Ishikawa (cell line): ENCODE data around the gene EPN2.
"Not testable (repeated sequence)": the region's sequence is repeated elsewhere in the genome, so short reads cannot be mapped to it uniquely, and the experiment has no call there.

Source experiments
- CEBPB ChIP-seq: IDR thresholded peaks from 2 replicates; pipeline ENCODE4 v1.6.1; 2012
- CREB1 ChIP-seq: IDR thresholded peaks from 2 replicates; pipeline ENCODE4 v1.6.1; 2012; ENCODE audit warnings: low read depth
- EGR1 ChIP-seq: IDR thresholded peaks from 2 replicates; pipeline ENCODE4 v1.6.1; 2012
- EP300 ChIP-seq: IDR thresholded peaks from 2 replicates; pipeline ENCODE4 v1.6.1; 2012; ENCODE audit warnings: borderline replicate concordance
- FOXM1 ChIP-seq: IDR thresholded peaks from 2 replicates; pipeline ENCODE4 v1.6.1; 2012; ENCODE audit warnings: low read depth, borderline replicate concordance
- NFIC ChIP-seq: IDR thresholded peaks from 2 replicates; pipeline ENCODE4 v1.6.1; 2012
- RAD21 ChIP-seq: IDR thresholded peaks from 2 replicates; pipeline ENCODE4 v1.6.1; 2012; ENCODE audit warnings: low read depth
- TAF1 ChIP-seq: IDR thresholded peaks from 2 replicates; pipeline ENCODE4 v1.6.1; 2012; ENCODE audit warnings: low read depth, mild to moderate bottlenecking
- TCF12 ChIP-seq: IDR thresholded peaks from 2 replicates; pipeline ENCODE4 v1.6.1; 2012; ENCODE audit warnings: low read depth
- TEAD4 ChIP-seq: IDR thresholded peaks from 2 replicates; pipeline ENCODE4 v1.6.1; 2012
- YY1 ChIP-seq: IDR thresholded peaks from 2 replicates; pipeline ENCODE4 v1.6.1; 2012; ENCODE audit warnings: low read depth
- ZBTB7A ChIP-seq: IDR thresholded peaks from 2 replicates; pipeline ENCODE4 v1.6.1; 2012; ENCODE audit warnings: low read depth
- TF ChIP-seq, protein P1 (sequence below): IDR thresholded peaks from 2 replicates; pipeline ENCODE4 v1.6.1; 2012
- TF ChIP-seq, protein P2 (sequence below): IDR thresholded peaks from 2 replicates; pipeline ENCODE4 v1.6.1; 2012
- TF ChIP-seq, protein P3 (sequence below): IDR thresholded peaks from 2 replicates; pipeline ENCODE4 v1.6.1; 2012; ENCODE audit warnings: low read depth, mild to moderate bottlenecking

The EPN2 gene

DNA sequence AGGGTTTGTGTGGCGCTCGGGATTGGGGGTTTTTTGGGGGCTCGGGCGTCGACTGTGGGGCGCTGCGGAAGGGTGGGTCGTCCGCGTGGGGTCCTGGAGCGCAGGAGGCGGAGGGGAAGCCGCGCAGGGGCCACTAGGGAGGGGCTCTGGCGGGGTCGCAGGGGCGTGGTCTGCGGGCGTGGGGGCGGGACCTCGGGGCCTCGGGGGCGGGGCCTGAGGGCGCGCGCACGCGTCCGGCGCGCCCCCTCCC, at the start of gene EPN2:
Gene EPN2, plus strand, starts transcription at position 228 of the 250 bp plus-strand sequence. CDS start 45,754 bp downstream, outside the sequence.
- not testable (repeated sequence) for TF ChIP-seq RAD21, NFIC
- TF ChIP-seq, protein P1, sequence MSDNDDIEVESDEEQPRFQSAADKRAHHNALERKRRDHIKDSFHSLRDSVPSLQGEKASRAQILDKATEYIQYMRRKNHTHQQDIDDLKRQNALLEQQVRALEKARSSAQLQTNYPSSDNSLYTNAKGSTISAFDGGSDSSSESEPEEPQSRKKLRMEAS, result not testable (repeated sequence)

DNA sequence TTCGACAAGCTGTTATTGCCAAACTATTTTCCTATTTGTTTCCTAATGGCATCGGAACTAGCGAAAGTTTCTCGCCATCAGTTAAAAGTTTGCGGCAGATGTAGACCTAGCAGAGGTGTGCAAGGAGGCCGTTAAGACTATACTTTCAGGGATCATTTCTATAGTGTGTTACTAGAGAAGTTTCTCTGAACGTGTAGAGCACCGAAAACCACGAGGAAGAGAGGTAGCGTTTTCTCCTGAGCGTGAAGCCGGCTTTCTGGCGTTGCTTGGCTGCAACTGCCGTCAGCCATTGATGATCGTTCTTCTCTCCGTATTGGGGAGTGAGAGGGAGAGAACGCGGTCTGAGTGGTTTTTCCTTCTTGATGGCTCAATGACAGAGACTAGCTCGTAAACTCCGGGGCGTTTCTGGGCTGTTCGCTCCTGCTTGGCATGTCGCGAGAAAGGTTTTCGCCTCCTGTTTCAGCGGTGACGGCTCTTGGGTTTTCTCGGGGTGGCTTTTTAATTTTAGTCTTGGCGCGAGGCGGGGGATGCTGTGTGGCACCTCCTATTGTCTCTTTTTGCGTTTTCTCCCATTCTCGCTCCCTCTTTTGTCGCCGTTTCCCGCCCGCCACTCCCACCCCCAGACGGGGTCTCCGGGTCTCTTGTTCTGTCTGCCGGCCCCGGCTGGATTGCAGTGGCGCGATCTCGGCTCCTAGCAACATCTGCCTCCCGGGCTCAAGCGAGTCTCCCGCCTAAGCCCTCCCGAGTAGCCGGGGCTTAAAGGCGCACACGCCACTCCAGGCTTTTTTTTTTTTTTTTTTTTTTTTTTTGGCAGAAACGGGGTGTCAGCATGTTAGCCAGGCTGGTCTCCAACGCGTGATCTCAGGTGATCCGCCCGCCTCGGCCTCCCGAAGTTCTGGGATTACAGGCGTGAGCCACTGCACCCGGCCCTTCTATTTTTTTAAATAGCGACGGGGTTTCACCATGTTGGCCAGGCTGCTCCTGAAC, 49.0 kb upstream of the EPN2 start:
- peak; percentile 24; the same call in 1 of the 2 replicates for TF ChIP-seq EP300
- TF ChIP-seq TCF12, result peak; percentile 54; the same call in 1 of the 2 replicates
- peak; percentile 39; the same call in 1 of the 2 replicates for TF ChIP-seq YY1
- TF ChIP-seq, protein P1, result 0 out of 2 replicates have a peak, but pooled peaks have one; percentile 23
- peak; percentile 33; the same call in 1 of the 2 replicates for TF ChIP-seq TEAD4

DNA sequence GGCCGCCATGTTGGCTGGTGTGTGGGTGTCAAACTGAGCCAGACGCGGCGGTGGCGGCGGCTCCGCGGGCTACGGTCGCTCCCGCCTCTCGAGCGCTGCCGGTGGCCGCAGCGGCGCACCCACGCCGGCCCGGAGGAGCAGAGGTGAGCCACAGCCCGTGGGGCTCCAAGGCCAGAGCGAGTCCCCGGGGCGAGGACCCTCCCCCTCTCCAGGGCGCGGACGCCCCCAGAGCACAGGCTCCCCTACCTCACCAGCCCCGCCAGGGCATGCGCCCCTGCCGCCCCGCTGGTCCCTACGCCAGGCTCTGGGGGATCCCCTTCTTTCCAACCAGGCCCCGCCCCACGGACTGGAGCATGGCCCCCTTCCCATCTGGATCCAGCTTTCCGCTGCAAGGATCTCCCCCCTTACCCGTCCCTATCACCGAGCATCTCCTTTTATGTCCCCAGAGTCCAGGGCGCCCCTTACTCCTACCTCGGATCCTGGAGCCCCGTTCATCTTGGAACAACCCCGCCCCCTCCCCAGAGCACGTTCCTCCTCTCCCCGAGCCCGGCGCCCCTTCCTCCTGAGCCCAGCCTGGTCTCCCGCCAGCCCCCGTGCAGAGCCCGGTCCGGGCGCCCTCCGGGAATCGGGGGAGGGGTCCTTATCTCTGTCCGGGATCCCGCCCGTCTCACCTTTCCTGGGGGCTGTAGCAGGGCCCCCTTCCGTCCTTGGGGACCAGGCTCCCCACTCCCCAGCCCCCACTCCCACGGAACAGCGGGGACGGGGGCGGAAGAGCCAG, 412 bp downstream of the EPN2 start:
- TF ChIP-seq, protein P1, result peak; percentile 27
- peak; percentile 92 for TF ChIP-seq ZBTB7A
- no peak for TF ChIP-seq FOXM1
- no peak for TF ChIP-seq TEAD4
- TF ChIP-seq TAF1, result peak; percentile 33; the same call in 1 of the 2 replicates
- peak; percentile 66; the same call in 1 of the 2 replicates for TF ChIP-seq EGR1
- peak; percentile 77 for TF ChIP-seq YY1

DNA sequence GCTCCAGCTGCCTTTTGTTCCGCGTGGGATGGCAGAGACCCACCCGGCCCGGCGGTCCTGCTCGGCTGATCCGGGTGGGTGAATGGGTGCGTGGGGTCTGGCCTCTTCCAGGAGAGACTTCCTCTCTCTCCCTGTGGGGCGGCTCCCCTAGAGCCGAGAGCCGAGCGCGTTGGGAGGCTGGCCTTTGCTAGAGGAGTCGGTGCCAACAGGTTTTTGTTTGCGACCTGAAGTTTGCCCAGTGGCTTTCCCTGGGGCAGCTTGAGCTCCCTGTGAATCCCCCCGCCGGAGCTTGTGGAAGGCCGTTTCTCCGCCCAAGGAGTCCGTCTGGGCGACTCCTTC, 970 bp downstream of the EPN2 start:
- TF ChIP-seq, protein P2, sequence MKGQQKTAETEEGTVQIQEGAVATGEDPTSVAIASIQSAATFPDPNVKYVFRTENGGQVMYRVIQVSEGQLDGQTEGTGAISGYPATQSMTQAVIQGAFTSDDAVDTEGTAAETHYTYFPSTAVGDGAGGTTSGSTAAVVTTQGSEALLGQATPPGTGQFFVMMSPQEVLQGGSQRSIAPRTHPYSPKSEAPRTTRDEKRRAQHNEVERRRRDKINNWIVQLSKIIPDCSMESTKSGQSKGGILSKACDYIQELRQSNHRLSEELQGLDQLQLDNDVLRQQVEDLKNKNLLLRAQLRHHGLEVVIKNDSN, result no peak
- TF ChIP-seq RAD21, result no peak
- TF ChIP-seq EP300, result no peak
- TF ChIP-seq, protein P1, result 0 out of 2 replicates have a peak, but pooled peaks have one; percentile 1
- TF ChIP-seq CEBPB, result no peak
- TF ChIP-seq NFIC, result peak; percentile 32; the same call in 1 of the 2 replicates
- no peak for TF ChIP-seq TEAD4
- no peak for TF ChIP-seq TAF1

DNA sequence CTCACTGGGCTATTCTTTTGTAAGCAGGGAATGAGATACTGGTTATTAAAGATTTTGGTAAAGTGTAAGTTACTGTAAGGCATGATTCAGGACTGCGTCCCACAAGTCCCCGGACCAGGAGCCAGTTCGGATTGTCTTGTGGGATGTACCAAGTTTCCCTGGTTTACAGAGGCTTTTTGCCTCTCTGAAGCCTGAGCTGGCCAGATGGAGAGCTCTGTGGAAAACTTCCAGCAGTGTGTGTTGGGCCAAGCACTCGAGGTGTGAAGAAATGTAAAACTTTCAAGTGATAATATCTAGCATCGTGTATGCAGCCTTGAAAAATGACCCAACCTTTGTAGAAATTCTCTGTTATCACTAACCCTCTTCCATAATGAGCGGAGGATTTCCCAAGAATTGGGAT, 2.4 kb downstream of the EPN2 start:
- TF ChIP-seq, protein P2, result no peak
- TF ChIP-seq CREB1 (no peak), CEBPB (no peak), TAF1 (no peak), TCF12 (no peak), FOXM1 (no peak), TEAD4 (no peak), NFIC (no peak), ZBTB7A (no peak), RAD21 (no peak), EGR1 (no peak), EP300 (no peak), YY1 (no peak)
- TF ChIP-seq, protein P3, sequence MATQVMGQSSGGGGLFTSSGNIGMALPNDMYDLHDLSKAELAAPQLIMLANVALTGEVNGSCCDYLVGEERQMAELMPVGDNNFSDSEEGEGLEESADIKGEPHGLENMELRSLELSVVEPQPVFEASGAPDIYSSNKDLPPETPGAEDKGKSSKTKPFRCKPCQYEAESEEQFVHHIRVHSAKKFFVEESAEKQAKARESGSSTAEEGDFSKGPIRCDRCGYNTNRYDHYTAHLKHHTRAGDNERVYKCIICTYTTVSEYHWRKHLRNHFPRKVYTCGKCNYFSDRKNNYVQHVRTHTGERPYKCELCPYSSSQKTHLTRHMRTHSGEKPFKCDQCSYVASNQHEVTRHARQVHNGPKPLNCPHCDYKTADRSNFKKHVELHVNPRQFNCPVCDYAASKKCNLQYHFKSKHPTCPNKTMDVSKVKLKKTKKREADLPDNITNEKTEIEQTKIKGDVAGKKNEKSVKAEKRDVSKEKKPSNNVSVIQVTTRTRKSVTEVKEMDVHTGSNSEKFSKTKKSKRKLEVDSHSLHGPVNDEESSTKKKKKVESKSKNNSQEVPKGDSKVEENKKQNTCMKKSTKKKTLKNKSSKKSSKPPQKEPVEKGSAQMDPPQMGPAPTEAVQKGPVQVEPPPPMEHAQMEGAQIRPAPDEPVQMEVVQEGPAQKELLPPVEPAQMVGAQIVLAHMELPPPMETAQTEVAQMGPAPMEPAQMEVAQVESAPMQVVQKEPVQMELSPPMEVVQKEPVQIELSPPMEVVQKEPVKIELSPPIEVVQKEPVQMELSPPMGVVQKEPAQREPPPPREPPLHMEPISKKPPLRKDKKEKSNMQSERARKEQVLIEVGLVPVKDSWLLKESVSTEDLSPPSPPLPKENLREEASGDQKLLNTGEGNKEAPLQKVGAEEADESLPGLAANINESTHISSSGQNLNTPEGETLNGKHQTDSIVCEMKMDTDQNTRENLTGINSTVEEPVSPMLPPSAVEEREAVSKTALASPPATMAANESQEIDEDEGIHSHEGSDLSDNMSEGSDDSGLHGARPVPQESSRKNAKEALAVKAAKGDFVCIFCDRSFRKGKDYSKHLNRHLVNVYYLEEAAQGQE, result no peak
- TF ChIP-seq, protein P1, result no peak

DNA sequence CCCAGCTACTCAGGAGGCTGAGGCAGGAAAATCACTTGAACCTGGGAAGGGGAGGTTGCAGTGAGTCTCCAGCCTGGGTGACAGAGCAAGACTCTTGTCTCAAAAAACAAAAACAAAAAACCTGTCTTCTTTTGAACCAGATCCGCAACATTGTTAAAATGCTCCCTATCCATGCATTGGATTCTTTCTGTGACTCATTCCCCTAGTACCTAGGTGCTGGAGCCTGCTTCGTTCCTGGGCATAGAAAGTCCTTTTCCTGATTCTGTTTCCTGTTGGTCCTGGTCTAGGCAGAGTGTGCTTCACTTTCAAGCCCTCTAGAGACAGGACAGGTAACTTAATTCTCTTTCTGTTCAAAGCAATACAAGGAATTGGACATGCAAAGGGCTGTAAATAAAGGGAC, 5.2 kb downstream of the EPN2 start:
- TF ChIP-seq FOXM1 (0 out of 2 replicates have a peak, but pooled peaks have one; percentile 2), RAD21 (no peak; the same call in 1 of the 2 replicates), TEAD4 (peak; percentile 10; the same call in 1 of the 2 replicates)
- TF ChIP-seq, protein P1, result no peak
